HepG2 (cell line): ENCODE results near the gene IWS1. TPM values are rescaled to one million over a fixed set of nuclear protein-coding genes. Genes with fewer than 3 reads are reported as not detected.
A peak's percentile ranks its signal among the peaks of the same experiment; 100 is the strongest.

Experiments used
- ATAC-seq: fragments of 200-7000 bp; cut with Tn5 transposase; 3 replicates; pipeline ENCODE4 v1.9.1; 2020; ENCODE audit warnings: mild to moderate bottlenecking, moderate library complexity
- BruUV-seq: library from RNA; stranded (reverse); fragments of 400-500 nt; replicated peaks from 2 replicates; lab custom pipeline; 2021; lab: Mats Ljungman, UMichigan
- CTCF ChIA-PET: fragments of 300-600 bp; formaldehyde crosslinking; extraction: SDS; loops from one replicate; lab custom pipeline; 2021; ENCODE audit warnings: low total read pairs, inconsistent platforms, low intra/inter-chr PET ratio; lab: Yijun Ruan, JAX
- POLR2A ChIA-PET: fragments of 350-600 bp; sonication (Branson Sonifier 250); formaldehyde crosslinking; loops from one replicate; lab custom pipeline; 2020; ENCODE audit warnings: antibody characterized with exemption, inconsistent platforms; lab: Yijun Ruan, JAX
- DNase-seq: peaks from one replicate; pipeline ENCODE4 v3.0.0-alpha.2; 2015; ENCODE audit warnings: low spot score
- FAIRE-seq: peaks from 3 replicates; lab custom pipeline; 2011; peaks lifted over from hg19 to GRCh38; lab: Jason Lieb, UNC
- H2AFZ ChIP-seq: one replicate; pipeline ENCODE4 v1.6.1; 2011; ENCODE audit warnings: low read length, inconsistent platforms
- H3K27ac ChIP-seq: fragments of 300-600 bp; 3 replicates; pipeline ENCODE4 v1.8.0; 2011; ENCODE audit warnings: mixed run types, mild to moderate bottlenecking, mixed read lengths, low read length, inconsistent platforms; ENCODE audit not compliant: insufficient read depth; ENCODE audit errors: extremely low read length
- H3K27me3 ChIP-seq, 2 experiments: fragments of 200-600 bp in 1 of 2; 2 replicates in 1 of 2; 3 replicates in 1 of 2; pipeline versions ENCODE4 v1.6.0 to v1.8.0; 2011; ENCODE audit warnings: low read length in 2 of 2, mild to moderate bottlenecking in 2 of 2, moderate library complexity in 2 of 2, inconsistent platforms in 1 of 2; ENCODE audit not compliant: insufficient read depth in 2 of 2, control insufficient read depth in 1 of 2
- H3K36me3 ChIP-seq, 2 experiments: fragments of 200-600 bp in 1 of 2; replicated peaks in 1 of 2; 2 replicates in 1 of 2; 3 replicates in 1 of 2; pipeline versions ENCODE4 v1.5.1 to v1.8.0; 2011; ENCODE audit warnings: low read length in 2 of 2, inconsistent platforms in 1 of 2; ENCODE audit not compliant: insufficient read depth in 2 of 2, control insufficient read depth in 1 of 2
- H3K4me1 ChIP-seq: 2 replicates; pipeline ENCODE4 v1.5.1; 2012; ENCODE audit warnings: low read length, inconsistent platforms; ENCODE audit not compliant: insufficient read depth
- H3K4me2 ChIP-seq: 2 replicates; pipeline ENCODE4 v1.6.0; 2011; ENCODE audit warnings: low read depth, low read length, inconsistent platforms
- H3K4me3 ChIP-seq, 3 experiments: fragments of 200-600 bp in 1 of 3; sonication (generic), shearing (Covaris generic) in 1 of 3; replicated peaks in 1 of 3; 2 replicates each; pipeline ENCODE4 v1.5.1; 2011 to 2016; ENCODE audit warnings: low read length in 3 of 3, inconsistent platforms in 2 of 3, low read depth in 2 of 3, mild to moderate bottlenecking in 2 of 3, control low read depth in 1 of 3, mixed read lengths in 1 of 3; ENCODE audit not compliant: insufficient read depth in 1 of 3
- H3K79me2 ChIP-seq: one replicate; pipeline ENCODE4 v1.6.1; 2011; ENCODE audit warnings: low read length, inconsistent platforms; ENCODE audit not compliant: insufficient read depth
- H3K9ac ChIP-seq: 2 replicates; pipeline ENCODE4 v1.6.0; 2011; ENCODE audit warnings: mild to moderate bottlenecking, low read depth, low read length, inconsistent platforms; ENCODE audit not compliant: insufficient read depth
- H3K9me3 ChIP-seq: 2 replicates; pipeline ENCODE4 v1.5.1; 2012; ENCODE audit warnings: mild to moderate bottlenecking, low read length
- H4K20me1 ChIP-seq: 2 replicates; pipeline ENCODE4 v1.6.0; 2011; ENCODE audit warnings: inconsistent platforms, mild to moderate bottlenecking, low read length, moderate library complexity; ENCODE audit not compliant: insufficient read depth
- MXI1 ChIP-seq: IDR thresholded peaks from 3 replicates; pipeline ENCODE4 v1.6.1; 2012; ENCODE audit warnings: low read depth, low read length, inconsistent platforms, borderline replicate concordance
- SP5 ChIP-seq: IDR thresholded peaks from 2 replicates; pipeline ENCODE4 v1.6.1; 2016; ENCODE audit warnings: low read depth, borderline replicate concordance
- SRSF1 ChIP-seq: fragments of 200-400 bp; formaldehyde crosslinking; optimal IDR thresholded peaks from 2 replicates; pipeline ENCODE3; 2017; ENCODE audit warnings: mild to moderate bottlenecking, low read depth, low read length, moderate library complexity
- TMF1 ChIP-seq: sonication (generic); formaldehyde crosslinking; IDR thresholded peaks from 2 replicates; pipeline ENCODE4 v1.8.1; 2022; ENCODE audit warnings: low read depth, missing genetic modification reagents
- ZBTB38 ChIP-seq: sonication (generic); formaldehyde crosslinking; IDR thresholded peaks from 2 replicates; pipeline ENCODE4 v1.5.1; 2020; ENCODE audit warnings: mild to moderate bottlenecking, missing genetic modification reagents
- WGBS: methylation state at CpG from one replicate; pipeline ENCODE4 v1.1.6; 2017; ENCODE audit warnings: low lambda C conversion rate; 5-methylcytosine and 5-hydroxymethylcytosine counted together
- in situ Hi-C: cut with HindIII; loops from 2 replicates; pipeline ENCODE4 v1.10.0; 2017; ENCODE audit warnings: low pct_unique_long_range_greater_than_20kb; ENCODE audit not compliant: extremely low pct_ligation_motif_present
- intact Hi-C: fragments of 100-400 bp; cut with micrococcal nuclease; formaldehyde crosslinking; loops from one replicate; pipeline ENCODE4 v1.10.0; 2022; ENCODE audit not compliant: unreplicated experiment
- polyA plus RNA-seq, 8 experiments: library from polyadenylated mRNA; depleted of rRNA in 3 of 8; stranded (reverse) in 7 of 8; unstranded in 1 of 8; fragments of >200 nt; fragmentation: Illumina TruSeq in 4 of 8; extraction: Trizol in 4 of 8; gene quantifications; 2 replicates each; pipeline versions ENCODE4 v1.2.1 to v1.2.3, GENCODE V29; 2011 to 2016; ENCODE audit warnings: low read depth in 4 of 8, missing spikeins in 1 of 8, mixed read lengths in 1 of 8; ENCODE audit not compliant: insufficient read depth in 1 of 8
- total RNA-seq, 5 experiments: library from RNA; depleted of rRNA; stranded (reverse); fragments of >200 nt; fragmentation: Illumina TruSeq; extraction: Trizol; gene quantifications; 2 replicates each; pipeline ENCODE4 v1.2.3, GENCODE V29; 2016; ENCODE audit warnings: low read depth in 1 of 5
- TF ChIP-seq, protein P1 (sequence below): sonication (generic); formaldehyde crosslinking; IDR thresholded peaks from 2 replicates; pipeline ENCODE4 v1.4.0; 2020; ENCODE audit warnings: missing genetic modification reagents
- TF ChIP-seq, protein P2 (sequence below): sonication (generic); formaldehyde crosslinking; IDR thresholded peaks from 2 replicates; pipeline ENCODE4 v1.5.0; 2020; ENCODE audit warnings: missing genetic modification reagents

The IWS1 gene
- total and polyA plus RNA-seq, 2 of the 13 experiments (the other 11 are each of a cell fraction or from before 2014, with no cell fraction given), result 28.9 to 62.3 TPM

DNA sequence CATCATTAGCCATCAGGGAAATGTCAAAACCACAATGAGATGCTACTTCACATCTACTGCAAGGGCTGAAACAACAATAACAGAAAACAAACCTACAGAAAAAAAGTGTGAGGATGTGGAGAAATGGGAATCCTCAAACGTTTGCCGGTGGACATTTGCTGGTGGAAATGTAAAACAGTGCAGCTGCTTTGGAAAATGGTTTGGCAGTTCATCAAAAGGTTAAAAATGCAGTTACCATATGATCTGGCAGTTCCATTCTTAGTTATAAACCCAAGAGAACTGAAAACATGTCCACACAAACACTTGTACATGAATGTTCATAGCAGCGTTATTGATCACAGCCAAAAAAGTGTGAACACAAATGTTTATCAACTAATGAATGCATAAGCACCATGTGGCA is 63.8 kb downstream of the IWS1 start:
- Histone ChIP-seq H3K4me3 (no peak overlapping the region), H3K36me3 (no peaks in the 10 kb centered on the region), H3K27me3 (no peaks in the 10 kb centered on the region), H3K9me3 (no peaks in the 10 kb centered on the region), H3K27ac (no peak overlapping the region), H3K79me2 (no peaks in the 10 kb centered on the region), H4K20me1 (no peaks in the 10 kb centered on the region), H3K9ac (no peak overlapping the region), H2AFZ (no peak overlapping the region), H3K4me2 (no peak overlapping the region), H3K4me1 (peaks cover 24% of the 10 kb centered on the region)
- in situ Hi-C loops (no loop called here), intact Hi-C loops (no loop called here)
- POLR2A ChIA-PET, result no interaction called here
- BruUV-seq, result no TSS peak
- ATAC-seq (no peak), DNase-seq (no peak), FAIRE-seq (no peak)
- TF ChIP-seq SRSF1, result no peak
- TF ChIP-seq SP5, result no peak
- no peak for TF ChIP-seq TMF1 (CRISPR knock-in tag)
- TF ChIP-seq MXI1, result no peak
- CTCF ChIA-PET, result no interaction called here
- WGBS, result 80% methylated on average over 3 of the region's 3 CpGs

DNA sequence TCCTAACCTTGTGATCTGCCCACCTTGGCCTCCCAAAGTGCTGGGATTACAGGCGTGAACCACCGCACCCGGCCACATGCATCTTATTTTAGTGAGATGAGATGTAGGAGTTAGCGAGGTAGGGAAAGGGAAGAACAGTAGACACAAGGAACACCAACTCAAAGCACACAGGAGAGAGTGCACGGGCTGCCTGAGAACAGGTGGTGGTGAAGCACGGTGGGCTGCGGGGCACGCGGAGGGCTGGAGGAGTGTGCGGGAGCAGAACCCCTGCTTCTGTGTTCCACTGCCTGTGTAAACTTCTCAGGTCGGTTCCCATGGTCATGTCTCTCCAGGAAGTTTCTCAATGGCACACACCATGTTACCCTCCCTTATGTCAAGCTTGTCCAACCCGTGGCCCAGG is 69.3 kb downstream of the IWS1 start:
- Histone ChIP-seq H2AFZ (no peak overlapping the region), H3K4me2 (peak overlapping the region; percentile 71; the same call in 1 of the 2 replicates), H3K4me3 (no peak overlapping the region), H3K9me3 (no peaks in the 10 kb centered on the region), H3K27ac (no peak overlapping the region), H3K79me2 (peaks cover 14% of the 10 kb centered on the region), H3K27me3 (no peaks in the 10 kb centered on the region), H3K9ac (no peak overlapping the region), H3K36me3 (no peaks in the 10 kb centered on the region), H4K20me1 (no peaks in the 10 kb centered on the region), H3K4me1 (peaks cover 67% of the 10 kb centered on the region)
- BruUV-seq, result no TSS peak
- DNase-seq (no peak), FAIRE-seq (no peak), ATAC-seq (no peak)
- WGBS, result 97% methylated on average over 12 of the region's 12 CpGs
- in situ Hi-C loops, result no loop called here
- POLR2A ChIA-PET, result interaction anchor here (1.4 to 1.5 kb wide), 2 partner anchors 37 to 163 kb away, joined by 3 read pairs; partner anchors contain the start of gene ERCC3
- CTCF ChIA-PET, result no interaction called here
- intact Hi-C loops, result no loop called here
- TF ChIP-seq, protein P1, sequence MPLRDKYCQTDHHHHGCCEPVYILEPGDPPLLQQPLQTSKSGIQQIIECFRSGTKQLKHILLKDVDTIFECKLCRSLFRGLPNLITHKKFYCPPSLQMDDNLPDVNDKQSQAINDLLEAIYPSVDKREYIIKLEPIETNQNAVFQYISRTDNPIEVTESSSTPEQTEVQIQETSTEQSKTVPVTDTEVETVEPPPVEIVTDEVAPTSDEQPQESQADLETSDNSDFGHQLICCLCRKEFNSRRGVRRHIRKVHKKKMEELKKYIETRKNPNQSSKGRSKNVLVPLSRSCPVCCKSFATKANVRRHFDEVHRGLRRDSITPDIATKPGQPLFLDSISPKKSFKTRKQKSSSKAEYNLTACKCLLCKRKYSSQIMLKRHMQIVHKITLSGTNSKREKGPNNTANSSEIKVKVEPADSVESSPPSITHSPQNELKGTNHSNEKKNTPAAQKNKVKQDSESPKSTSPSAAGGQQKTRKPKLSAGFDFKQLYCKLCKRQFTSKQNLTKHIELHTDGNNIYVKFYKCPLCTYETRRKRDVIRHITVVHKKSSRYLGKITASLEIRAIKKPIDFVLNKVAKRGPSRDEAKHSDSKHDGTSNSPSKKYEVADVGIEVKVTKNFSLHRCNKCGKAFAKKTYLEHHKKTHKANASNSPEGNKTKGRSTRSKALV (CRISPR knock-in tag), result no peak
- peak; percentile 91 for TF ChIP-seq ZBTB38 (CRISPR knock-in tag)
- TF ChIP-seq, protein P2, sequence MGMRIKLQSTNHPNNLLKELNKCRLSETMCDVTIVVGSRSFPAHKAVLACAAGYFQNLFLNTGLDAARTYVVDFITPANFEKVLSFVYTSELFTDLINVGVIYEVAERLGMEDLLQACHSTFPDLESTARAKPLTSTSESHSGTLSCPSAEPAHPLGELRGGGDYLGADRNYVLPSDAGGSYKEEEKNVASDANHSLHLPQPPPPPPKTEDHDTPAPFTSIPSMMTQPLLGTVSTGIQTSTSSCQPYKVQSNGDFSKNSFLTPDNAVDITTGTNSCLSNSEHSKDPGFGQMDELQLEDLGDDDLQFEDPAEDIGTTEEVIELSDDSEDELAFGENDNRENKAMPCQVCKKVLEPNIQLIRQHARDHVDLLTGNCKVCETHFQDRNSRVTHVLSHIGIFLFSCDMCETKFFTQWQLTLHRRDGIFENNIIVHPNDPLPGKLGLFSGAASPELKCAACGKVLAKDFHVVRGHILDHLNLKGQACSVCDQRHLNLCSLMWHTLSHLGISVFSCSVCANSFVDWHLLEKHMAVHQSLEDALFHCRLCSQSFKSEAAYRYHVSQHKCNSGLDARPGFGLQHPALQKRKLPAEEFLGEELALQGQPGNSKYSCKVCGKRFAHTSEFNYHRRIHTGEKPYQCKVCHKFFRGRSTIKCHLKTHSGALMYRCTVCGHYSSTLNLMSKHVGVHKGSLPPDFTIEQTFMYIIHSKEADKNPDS (CRISPR knock-in tag), result no peak
